Trophoblast cell (in vitro differentiated cells and primary cell): ENCODE results near the gene NLRP1. TPM values are rescaled to one million over a fixed set of nuclear protein-coding genes. Genes with fewer than 3 reads are reported as not detected.

Experiments used
- DNase-seq, 2 donors: peaks; one replicate each; pipeline ENCODE4 v3.0.0-alpha.2; 2016
- H2AFZ ChIP-seq: 2 replicates; pipeline ENCODE4 v1.6.1; 2013; ENCODE audit warnings: low read length, moderate library complexity, mild to moderate bottlenecking; ENCODE audit not compliant: insufficient read depth, poor library complexity
- H2AK5ac ChIP-seq: 2 replicates; pipeline ENCODE4 v1.6.1; 2013; ENCODE audit warnings: mild to moderate bottlenecking, low read length
- H2BK120ac ChIP-seq: 2 replicates; pipeline ENCODE4 v1.6.1; 2013; ENCODE audit warnings: low read length, mild to moderate bottlenecking, moderate library complexity; ENCODE audit not compliant: insufficient read depth, poor library complexity
- H2BK12ac ChIP-seq: 2 replicates; pipeline ENCODE4 v1.6.1; 2013; ENCODE audit warnings: mild to moderate bottlenecking, low read length, moderate library complexity
- H2BK5ac ChIP-seq: 2 replicates; pipeline ENCODE4 v1.6.1; 2013; ENCODE audit warnings: low read length, low read depth, moderate library complexity, mild to moderate bottlenecking; ENCODE audit not compliant: poor library complexity
- H3K14ac ChIP-seq: 2 replicates; pipeline ENCODE4 v1.6.1; 2013; ENCODE audit warnings: mild to moderate bottlenecking, low read length
- H3K18ac ChIP-seq: 2 replicates; pipeline ENCODE4 v1.6.1; 2013; ENCODE audit warnings: mild to moderate bottlenecking, low read length
- H3K23ac ChIP-seq: 2 replicates; pipeline ENCODE4 v1.6.1; 2013; ENCODE audit warnings: low read length
- H3K27ac ChIP-seq: 2 replicates; pipeline ENCODE4 v1.5.1; 2013; ENCODE audit warnings: low read depth, mild to moderate bottlenecking, inconsistent platforms, low read length, moderate library complexity
- H3K27me3 ChIP-seq: 2 replicates; pipeline ENCODE4 v1.6.1; 2013; ENCODE audit warnings: inconsistent platforms, mild to moderate bottlenecking, low read length, moderate library complexity; ENCODE audit not compliant: insufficient read depth
- H3K36me3 ChIP-seq, 2 experiments: 1 replicate in 1 of 2; 2 replicates in 1 of 2; pipeline ENCODE4 v1.6.1; 2013; ENCODE audit warnings: low read length in 2 of 2, mild to moderate bottlenecking in 2 of 2, moderate library complexity in 1 of 2; ENCODE audit not compliant: insufficient read depth in 2 of 2, control insufficient read depth in 1 of 2
- H3K4ac ChIP-seq: 2 replicates; pipeline ENCODE4 v1.6.1; 2013; ENCODE audit warnings: low read depth, mild to moderate bottlenecking, low read length, moderate library complexity
- H3K4me1 ChIP-seq, 2 experiments: 1 replicate in 1 of 2; 2 replicates in 1 of 2; pipeline ENCODE4 v1.6.1; 2013; ENCODE audit warnings: low read length in 2 of 2, mild to moderate bottlenecking in 2 of 2, moderate library complexity in 1 of 2; ENCODE audit not compliant: insufficient read depth in 2 of 2, control insufficient read depth in 1 of 2
- H3K4me2 ChIP-seq: 2 replicates; pipeline ENCODE4 v1.6.1; 2013; ENCODE audit warnings: inconsistent platforms, mild to moderate bottlenecking, low read length, moderate library complexity
- H3K4me3 ChIP-seq: 2 replicates; pipeline ENCODE4 v1.5.1; 2013; ENCODE audit warnings: mild to moderate bottlenecking, low read depth, low read length, inconsistent platforms
- H3K79me1 ChIP-seq: one replicate; pipeline ENCODE4 v1.6.1; 2013; ENCODE audit warnings: low read length
- H3K79me2 ChIP-seq: 2 replicates; pipeline ENCODE4 v1.6.1; 2013; ENCODE audit warnings: low read length, mild to moderate bottlenecking; ENCODE audit not compliant: control insufficient read depth, insufficient read depth, poor library complexity
- H3K9ac ChIP-seq: 2 replicates; pipeline ENCODE4 v1.6.1; 2013; ENCODE audit warnings: mild to moderate bottlenecking, low read length
- H3K9me3 ChIP-seq: 2 replicates; pipeline ENCODE4 v1.6.1; 2013; ENCODE audit warnings: low read depth, mild to moderate bottlenecking, control low read depth, inconsistent platforms, low read length; ENCODE audit not compliant: insufficient read depth
- H4K12ac ChIP-seq: 2 replicates; pipeline ENCODE4 v1.6.1; 2013; ENCODE audit warnings: low read depth, mild to moderate bottlenecking, low read length, moderate library complexity
- H4K8ac ChIP-seq: 2 replicates; pipeline ENCODE4 v1.6.1; 2013; ENCODE audit warnings: low read depth, mild to moderate bottlenecking, low read length, moderate library complexity
- H4K91ac ChIP-seq: one replicate; pipeline ENCODE4 v1.6.1; 2013; ENCODE audit warnings: low read depth, mild to moderate bottlenecking, low read length, moderate library complexity
- WGBS: extraction: QIAGEN DNeasy Blood & Tissue Kit; methylation state at CpG from one replicate; pipeline ENCODE4 v1.1.7; 2013; ENCODE audit warnings: missing lambda C conversion rate; ENCODE audit not compliant: insufficient read length, insufficient coverage; ENCODE audit errors: extremely low coverage; 5-methylcytosine and 5-hydroxymethylcytosine counted together
- polyA plus RNA-seq: library from polyadenylated mRNA; stranded (reverse); fragments of 200-250 nt; gene quantifications from 2 replicates; pipeline ENCODE4 v1.2.3, GENCODE V29; 2013

The NLRP1 gene
- polyA plus RNA-seq = 5.6 TPM in 2 replicates

- Histone ChIP-seq H3K79me2 (no peaks in the 10 kb centered on the region), H4K12ac (no peak within 1 kb of the TSS), H3K36me3 (no peaks in the 10 kb centered on the region), H3K27ac (no peak within 1 kb of the TSS), H3K79me1 (no peaks in the 10 kb centered on the region), H2BK5ac (no peak within 1 kb of the TSS), H3K4me2 (no peak within 1 kb of the TSS), H3K27me3 (no peaks in the 10 kb centered on the region), H2BK120ac (peak within 1 kb of the TSS; percentile 14), H2AFZ (no peak within 1 kb of the TSS), H3K18ac (no peak within 1 kb of the TSS), H4K91ac (no peak within 1 kb of the TSS), H4K8ac (peak within 1 kb of the TSS; percentile 9), H3K4me1 (peaks cover 10 to 13% of the 10 kb centered on the region in 2 experiments), H3K9ac (no peak within 1 kb of the TSS), H3K4ac (no peak within 1 kb of the TSS), H3K23ac (no peak within 1 kb of the TSS), H3K14ac (peak within 1 kb of the TSS; percentile 6), H3K9me3 (no peaks in the 10 kb centered on the region), H3K4me3 (no peak within 1 kb of the TSS), H2AK5ac (no peak within 1 kb of the TSS), H2BK12ac (peak within 1 kb of the TSS; percentile 25)
- no CpG with 5 or more reads among the region's 14 CpGs for WGBS
- peak; percentile 75 to 88 for DNase-seq
Measured at GRCh38 chr17:5584383-5585286, at the start of gene NLRP1. TSS of gene NLRP1 (minus strand) at chr17:5584509. CDS start at chr17:5583957, 552 bp downstream.

- H3K14ac ChIP-seq = no peak overlapping the region
- no peak overlapping the region for H2AFZ ChIP-seq
- H2BK5ac ChIP-seq = no peak overlapping the region
- no peak for DNase-seq
- H3K18ac ChIP-seq = no peak overlapping the region
- no peak overlapping the region for H3K4me2 ChIP-seq
- no peak overlapping the region for H3K9ac ChIP-seq
- H2BK12ac ChIP-seq = no peak overlapping the region
- no peak overlapping the region for H2AK5ac ChIP-seq
- H3K4me1 ChIP-seq = no peaks in the 10 kb centered on the region
- no peak overlapping the region for H3K4ac ChIP-seq
- no peak overlapping the region for H3K4me3 ChIP-seq
- no CpG with 5 or more reads among the region's 3 CpGs for whole genome bisulfite sequencing
- no peaks in the 10 kb centered on the region for H3K9me3 ChIP-seq
- H2BK120ac ChIP-seq = no peak overlapping the region
- no peak overlapping the region for H4K12ac ChIP-seq
- H4K8ac ChIP-seq = no peak overlapping the region
- H3K27me3 ChIP-seq = no peaks in the 10 kb centered on the region
- no peaks in the 10 kb centered on the region for H3K79me1 ChIP-seq
- H3K79me2 ChIP-seq = no peaks in the 10 kb centered on the region
- H3K27ac ChIP-seq = no peak overlapping the region
- H3K36me3 ChIP-seq = no peaks in the 10 kb centered on the region
- H4K91ac ChIP-seq = no peak overlapping the region
- H3K23ac ChIP-seq = no peak overlapping the region
Measured at GRCh38 chr17:5631958-5632590, 47.8 kb upstream of the NLRP1 start.

- H3K9ac ChIP-seq = no peak overlapping the region
- H3K27ac ChIP-seq = no peak overlapping the region
- WGBS = no CpG with 5 or more reads among the region's 2 CpGs
- H3K36me3 ChIP-seq = no peaks in the 10 kb centered on the region
- H2BK12ac ChIP-seq = no peak overlapping the region
- H3K18ac ChIP-seq = no peak overlapping the region
- H2AK5ac ChIP-seq = no peak overlapping the region
- H4K8ac ChIP-seq = no peak overlapping the region
- no peaks in the 10 kb centered on the region for H3K79me2 ChIP-seq
- H3K27me3 ChIP-seq = no peaks in the 10 kb centered on the region
- DNase-seq = peak; percentile 15 to 18
- no peaks in the 10 kb centered on the region for H3K4me1 ChIP-seq
- no peak overlapping the region for H4K91ac ChIP-seq
- no peak overlapping the region for H4K12ac ChIP-seq
- no peak overlapping the region for H3K4ac ChIP-seq
- H3K4me3 ChIP-seq = peak overlapping the region; percentile 5
- H2BK120ac ChIP-seq = no peak overlapping the region
- no peaks in the 10 kb centered on the region for H3K79me1 ChIP-seq
- H3K23ac ChIP-seq = no peak overlapping the region
- H2BK5ac ChIP-seq = no peak overlapping the region
- no peaks in the 10 kb centered on the region for H3K9me3 ChIP-seq
- H3K14ac ChIP-seq = no peak overlapping the region
- H2AFZ ChIP-seq = no peak overlapping the region
- no peak overlapping the region for H3K4me2 ChIP-seq
Measured at GRCh38 chr17:5630434-5630833, 46.1 kb upstream of the NLRP1 start.

- no peak overlapping the region for H2BK12ac ChIP-seq
- no peak overlapping the region for H4K12ac ChIP-seq
- H3K4ac ChIP-seq = no peak overlapping the region
- no peaks in the 10 kb centered on the region for H3K27me3 ChIP-seq
- no peak overlapping the region for H3K27ac ChIP-seq
- H3K23ac ChIP-seq = no peak overlapping the region
- H3K79me1 ChIP-seq = no peaks in the 10 kb centered on the region
- H4K91ac ChIP-seq = no peak overlapping the region
- H3K36me3 ChIP-seq = no peaks in the 10 kb centered on the region
- no peak overlapping the region for H3K4me3 ChIP-seq
- no CpG with 5 or more reads among the region's 7 CpGs for WGBS
- H3K4me2 ChIP-seq = no peak overlapping the region
- H3K4me1 ChIP-seq = no peaks in the 10 kb centered on the region
- H2BK120ac ChIP-seq = no peak overlapping the region
- DNase-seq = no peak
- H4K8ac ChIP-seq = no peak overlapping the region
- no peak overlapping the region for H3K9ac ChIP-seq
- H3K18ac ChIP-seq = no peak overlapping the region
- H2AK5ac ChIP-seq = no peak overlapping the region
- no peak overlapping the region for H2BK5ac ChIP-seq
- no peak overlapping the region for H2AFZ ChIP-seq
- no peaks in the 10 kb centered on the region for H3K9me3 ChIP-seq
- H3K79me2 ChIP-seq = no peaks in the 10 kb centered on the region
- H3K14ac ChIP-seq = no peak overlapping the region
Measured at GRCh38 chr17:5629128-5629527, 44.8 kb upstream of the NLRP1 start.
